Heart right ventricle (tissue), 16 donors: ENCODE data around the gene KIAA0825. TPM values are rescaled to one million over a fixed set of nuclear protein-coding genes. Genes with fewer than 3 reads are reported as not detected.

Experiments used
- ATAC-seq, 8 donors: fragments of 200-7000 bp; cut with Tn5 transposase; one replicate each; pipeline ENCODE4 v1.9.1; 2020; ENCODE audit warnings: mild to moderate bottlenecking in 8 of 8, moderate library complexity in 8 of 8, moderate number of reproducible peaks in 1 of 8
- DNase-seq, 2 donors: peaks; one replicate each; pipeline ENCODE4 v3.0.0-alpha.2; 2020
- H3K27ac ChIP-seq, 10 donors: fragments of 200-600 bp; sonication (generic) in 2 of 10; one replicate each; pipeline versions ENCODE4 v1.5.0 to v1.8.0; 2020 to 2022; ENCODE audit warnings: mild to moderate bottlenecking in 3 of 10
- H3K27me3 ChIP-seq, 7 donors: fragments of 200-600 bp; one replicate each; pipeline ENCODE4 v1.8.0; 2021 to 2022; ENCODE audit warnings: mild to moderate bottlenecking in 2 of 7
- H3K36me3 ChIP-seq, 9 donors: fragments of 200-600 bp; sonication (generic) in 1 of 9; one replicate each; pipeline versions ENCODE4 v1.5.0 to v1.8.0; 2020 to 2022; ENCODE audit warnings: mild to moderate bottlenecking in 2 of 9
- H3K4me1 ChIP-seq, 9 donors: fragments of 200-600 bp; sonication (generic) in 1 of 9; one replicate each; pipeline versions ENCODE4 v1.5.0 to v1.8.0; 2020 to 2022; ENCODE audit warnings: mild to moderate bottlenecking in 4 of 9
- H3K4me3 ChIP-seq, 10 donors: fragments of 200-600 bp; sonication (generic) in 2 of 10; one replicate each; pipeline versions ENCODE4 v1.5.0 to v1.8.0; 2020 to 2022; ENCODE audit warnings: mild to moderate bottlenecking in 7 of 10, moderate library complexity in 2 of 10
- H3K9me3 ChIP-seq, 11 donors: fragments of 200-600 bp in 10 of 11; sonication (generic) in 2 of 11; one replicate each; pipeline versions ENCODE4 v1.5.0 to v1.8.0; 2013 to 2022; ENCODE audit warnings: mild to moderate bottlenecking in 2 of 11, control low read depth in 1 of 11, moderate library complexity in 1 of 11
- CTCF ChIP-seq, 9 donors: fragments of 200-600 bp; sonication (generic) in 2 of 9; IDR thresholded peaks; one replicate each; pipeline versions ENCODE4 v1.5.0 to v1.8.0; 2021 to 2022; ENCODE audit warnings: antibody characterized with exemption in 9 of 9, mild to moderate bottlenecking in 5 of 9, moderate library complexity in 1 of 9
- WGBS, 2 donors: extraction: QIAGEN DNeasy Blood & Tissue Kit; methylation state at CpG; one replicate each; pipeline ENCODE4 v1.1.7; 2013; ENCODE audit warnings: inconsistent platforms in 1 of 2; 5-methylcytosine and 5-hydroxymethylcytosine counted together
- intact Hi-C, 10 donors: fragments of 100-400 bp; cut with DNase I; formaldehyde crosslinking; loops; one replicate each; pipeline versions ENCODE4 v1.11.1 to v1.14.2; 2022
- polyA plus RNA-seq, 2 donors: library from polyadenylated mRNA; stranded (reverse); fragments of 200-250 nt; gene quantifications; one replicate each; pipeline ENCODE4 v1.2.3, GENCODE V29; 2013
- total RNA-seq, 10 donors: library from RNA; stranded (reverse); fragmentation: NEBNext Ultra II Directional in 3 of 10; extraction: Animal tissue kit (Norgen Biotek cat#: 25700) in 3 of 10; gene quantifications; one replicate each; pipeline versions ENCODE4 v1.2.1 to v1.2.4, GENCODE V29; 2021 to 2023
- donor health status: Arrhythmogenic right ventricular cardiomyopathy.
- donor health status: ischemic (EF 13 %, LVEDD 7.1; RV severe dilation, severe dysfunction).
- donor health status: healthy with polysubstance abuse.
- donor health status: DM: no; HTN: yes; CAD: no.
- donor health status: DM: no; HTN: no; CAD: no.
- donor health status: ischemic (EF 25% LVEDD 6.9; RV normal size, moderate dysfunction).
- donor health status: ischemic (EF 25% LVEDD 5.7; RV mildly dilated, moderate dysfunction).
- donor health status: healthy.
- donor health status: DM: yes; HTN: yes; CAD: no.
- donor health status: Ischemic cardiomyopathy.
- donor health status: ischemic (EF 35%, LVEDD 5.7; RV mildly dilated, moderate dysfunction).
- donor health status: nonischemic (EF 11% LVEDD 7.7; RV severe dilation, severe dysfunction).
- donor health status: DM: yes; HTN: yes; CAD: no.
- donor health status: PGD.
- donor health status: ischemic (EF 29% LVEDD 5.4; RV normal size, mild dysfunction).
- donor health status: nonischemic (EF 23%, LVEDD 6.1; RV moderate dilation, normal function).

Gene KIAA0825
- total and polyA plus RNA-seq, 12 donors, result 0.36 to 3.5 (median 2.4) TPM

GRCh38 chr5:94429566-94429965 is 188.8 kb downstream of the KIAA0825 start:
- Histone ChIP-seq H3K36me3 (no peaks in the 10 kb centered on the region), H3K27me3 (no peaks in the 10 kb centered on the region), H3K4me1 (peaks cover 0 to 22% (median 0%) of the 10 kb centered on the region in 9 donors), H3K4me3 (no peak overlapping the region), H3K27ac (no peak overlapping the region), H3K9me3 (peaks cover 0 to 27% (median 4%) of the 10 kb centered on the region in 11 donors)
- DNase-seq (no peak), ATAC-seq (no peak)
- 89 to 95% methylated on average over 6 of the region's 6 CpGs for WGBS, 2 donors
- intact Hi-C loops, result no loop called here
- no peak for TF ChIP-seq CTCF (IDR thresholded peaks at IDR 0.05)

GRCh38 chr5:94425396-94425795 is 193.0 kb downstream of the KIAA0825 start:
- no peak for ATAC-seq
- H3K9me3 ChIP-seq, result peaks cover 0 to 18% (median 0%) of the 10 kb centered on the region in 11 donors
- WGBS, 2 donors, result 73 to 80% methylated on average over 2 of the region's 2 CpGs
- peaks cover 0 to 20% (median 0%) of the 10 kb centered on the region in 9 donors for H3K4me1 ChIP-seq
- no peaks in the 10 kb centered on the region for H3K36me3 ChIP-seq
- H3K27me3 ChIP-seq, result no peaks in the 10 kb centered on the region
- no peak for DNase-seq
- TF ChIP-seq CTCF (IDR thresholded peaks at IDR 0.05), result no peak
- no peak overlapping the region for H3K27ac ChIP-seq
- intact Hi-C loops, result no loop called here
- no peak overlapping the region for H3K4me3 ChIP-seq

GRCh38 chr5:94423411-94423810 is 195.0 kb downstream of the KIAA0825 start:
- H3K4me3 ChIP-seq, result no peak overlapping the region
- DNase-seq (no peak), ATAC-seq (no peak)
- H3K27me3 ChIP-seq, result no peaks in the 10 kb centered on the region
- peaks cover 0 to 20% (median 0%) of the 10 kb centered on the region in 9 donors for H3K4me1 ChIP-seq
- peaks cover 0 to 8% (median 0%) of the 10 kb centered on the region in 11 donors for H3K9me3 ChIP-seq
- no peaks in the 10 kb centered on the region for H3K36me3 ChIP-seq
- no peak for TF ChIP-seq CTCF (IDR thresholded peaks at IDR 0.05)
- peak overlapping the region in 1 of 10 donors; percentile 20 for H3K27ac ChIP-seq
- intact Hi-C loops, result no loop called here

GRCh38 chr5:94422812-94423211 is 195.6 kb downstream of the KIAA0825 start:
- peak in 1 of 8 donors; percentile 31 for ATAC-seq
- WGBS, 2 donors, result 64 to 77% methylated on average over 3 of the region's 3 CpGs
- intact Hi-C loops, result no loop called here
- H3K36me3 ChIP-seq, result no peaks in the 10 kb centered on the region
- H3K27me3 ChIP-seq, result no peaks in the 10 kb centered on the region
- peak overlapping the region in 1 of 10 donors; percentile 20 for H3K27ac ChIP-seq
- no peak for DNase-seq
- no peak for TF ChIP-seq CTCF (IDR thresholded peaks at IDR 0.05)
- peaks cover 0 to 5% (median 0%) of the 10 kb centered on the region in 11 donors for H3K9me3 ChIP-seq
- H3K4me1 ChIP-seq, result peaks cover 0 to 20% (median 0%) of the 10 kb centered on the region in 9 donors
- H3K4me3 ChIP-seq, result no peak overlapping the region
